Keratinocyte (primary cell): ENCODE results near the gene KCNK10. TPM values are rescaled to one million over a fixed set of nuclear protein-coding genes. Genes with fewer than 3 reads are reported as not detected.

Source experiments
- DNase-seq: peaks from one replicate; pipeline ENCODE4 v3.0.0-alpha.2; 2011; ENCODE audit warnings: low read depth, missing footprints, low spot score
- FAIRE-seq: peaks from 2 replicates; lab custom pipeline; 2011; peaks lifted over from hg19 to GRCh38; lab: Jason Lieb, UNC
- H2AFZ ChIP-seq: 2 replicates; pipeline ENCODE4 v1.6.0; 2012; ENCODE audit warnings: low read length, control low read depth, inconsistent platforms; ENCODE audit not compliant: control insufficient read depth
- H3K27ac ChIP-seq: 2 replicates; pipeline ENCODE4 v1.5.1; 2011; ENCODE audit warnings: low read length; ENCODE audit not compliant: control insufficient read depth, insufficient read depth
- H3K27me3 ChIP-seq: 3 replicates; pipeline ENCODE4 v1.6.0; 2011; ENCODE audit warnings: low read length; ENCODE audit not compliant: control insufficient read depth, insufficient read depth; ENCODE audit errors: extremely low read depth
- H3K36me3 ChIP-seq, 2 experiments: 2 replicates in 1 of 2; 3 replicates in 1 of 2; pipeline ENCODE4 v1.5.1; 2011; ENCODE audit warnings: low read length in 2 of 2, mild to moderate bottlenecking in 1 of 2; ENCODE audit not compliant: control insufficient read depth in 2 of 2, insufficient read depth in 2 of 2; ENCODE audit errors: extremely low read depth in 1 of 2
- H3K4me1 ChIP-seq: 3 replicates; pipeline ENCODE4 v1.5.1; 2011; ENCODE audit warnings: low read length; ENCODE audit not compliant: control insufficient read depth, insufficient read depth; ENCODE audit errors: extremely low read depth
- H3K4me2 ChIP-seq: 3 replicates; pipeline ENCODE4 v1.6.0; 2011; ENCODE audit warnings: low read depth, low read length; ENCODE audit not compliant: control insufficient read depth, insufficient read depth; ENCODE audit errors: extremely low read depth
- H3K4me3 ChIP-seq, 3 experiments: fragments of 200-600 bp in 1 of 3; sonication (generic) in 1 of 3; 2 replicates in 2 of 3; 3 replicates in 1 of 3; pipeline ENCODE4 v1.5.1; 2011 to 2016; ENCODE audit warnings: low read length in 3 of 3, mild to moderate bottlenecking in 3 of 3, control low read depth in 2 of 3, inconsistent platforms in 1 of 3, low read depth in 1 of 3, mixed read lengths in 1 of 3, mixed run types in 1 of 3, moderate library complexity in 1 of 3; ENCODE audit not compliant: control insufficient read depth in 2 of 3, insufficient read depth in 2 of 3; ENCODE audit errors: extremely low read depth in 1 of 3
- H3K79me2 ChIP-seq: 2 replicates; pipeline ENCODE4 v1.6.0; 2012; ENCODE audit warnings: low read length; ENCODE audit not compliant: control insufficient read depth, insufficient read depth
- H3K9ac ChIP-seq: 3 replicates; pipeline ENCODE4 v1.6.0; 2011; ENCODE audit warnings: low read length; ENCODE audit not compliant: control insufficient read depth, insufficient read depth; ENCODE audit errors: extremely low read depth
- H3K9me1 ChIP-seq: 3 replicates; pipeline ENCODE4 v1.6.0; 2011; ENCODE audit warnings: low read length; ENCODE audit not compliant: control insufficient read depth, insufficient read depth; ENCODE audit errors: extremely low read depth
- H3K9me3 ChIP-seq: 2 replicates; pipeline ENCODE4 v1.5.1; 2012; ENCODE audit warnings: low read depth, low read length; ENCODE audit not compliant: control insufficient read depth
- H4K20me1 ChIP-seq: 3 replicates; pipeline ENCODE4 v1.6.0; 2011; ENCODE audit warnings: low read length; ENCODE audit not compliant: control insufficient read depth, insufficient read depth; ENCODE audit errors: extremely low read depth
- CTCF ChIP-seq, 3 experiments: IDR thresholded peaks in 1 of 3; conservative IDR thresholded peaks in 1 of 3; optimal IDR thresholded peaks in 1 of 3; 2 replicates in 2 of 3; 3 replicates in 1 of 3; pipeline versions ENCODE3 to v1.5.1; 2011; ENCODE audit warnings: low read length in 3 of 3, mild to moderate bottlenecking in 3 of 3, moderate library complexity in 2 of 3, control low read depth in 1 of 3, inconsistent platforms in 1 of 3; ENCODE audit not compliant: insufficient read depth in 2 of 3; ENCODE audit errors: extremely low read depth in 1 of 3
- EZH2 ChIP-seq: IDR thresholded peaks from one replicate; pipeline ENCODE4 v1.6.1; 2012; ENCODE audit warnings: inconsistent platforms, mild to moderate bottlenecking, low read length, moderate library complexity
- dilution Hi-C: fragments of 300-500 bp; cut with MboI; formaldehyde crosslinking; loops from one replicate; pipeline ENCODE4 v1.7.0; 2020; ENCODE audit warnings: low sequenced_read_pairs; ENCODE audit not compliant: extremely low pct_ligation_motif_present
- polyA plus RNA-seq, 5 experiments: library from polyadenylated mRNA; depleted of rRNA in 3 of 5; stranded (reverse) in 3 of 5; stranded (forward) in 1 of 5; unstranded in 1 of 5; fragments of >200 nt; gene quantifications; 1 replicate in 1 of 5; 2 replicates in 3 of 5; 3 replicates in 1 of 5; pipeline versions ENCODE4 v1.2.1 to v1.2.3, GENCODE V29; 2011 to 2012; ENCODE audit warnings: missing spikeins in 2 of 5, low read depth in 1 of 5, low replicate concordance in 1 of 5

Gene KCNK10
- polyA plus RNA-seq, 1 donor (not counting 4 experiments of a cell fraction or from before 2014, with no cell fraction given): 0.79 TPM

- H3K79me2 ChIP-seq: no peaks in the 10 kb centered on the region
- no peak overlapping the region for H3K9ac ChIP-seq
- no peaks in the 10 kb centered on the region for H3K27me3 ChIP-seq
- H3K4me2 ChIP-seq: no peak overlapping the region
- H4K20me1 ChIP-seq: no peaks in the 10 kb centered on the region
- H3K36me3 ChIP-seq: no peaks in the 10 kb centered on the region
- no peaks in the 10 kb centered on the region for H3K9me3 ChIP-seq
- DNase-seq: no peak
- no peak overlapping the region for H3K4me3 ChIP-seq
- H2AFZ ChIP-seq: no peak overlapping the region
- H3K4me1 ChIP-seq: peaks cover 4% of the 10 kb centered on the region
- H3K27ac ChIP-seq: no peak overlapping the region
- FAIRE-seq: no peak
- no peaks in the 10 kb centered on the region for H3K9me1 ChIP-seq
- dilution Hi-C loops: no loop called here
- no peak for TF ChIP-seq EZH2
- TF ChIP-seq CTCF (optimal IDR thresholded peaks at IDR 0.05 in 1 of 3, IDR thresholded peaks at IDR 0.05 in 1 of 3, conservative IDR thresholded peaks at IDR 0.05 in 1 of 3; ENCODE audit: extremely low read depth in 1 of 3, insufficient read depth in 2 of 3, low read length in 3 of 3): no peak
These were observed 152.7 kb downstream of the KCNK10 start for GRCh38 chr14:88170333-88170732.

GRCh38 chr14:88168498-88169165, 154.4 kb downstream of the KCNK10 start:
- Histone ChIP-seq H3K4me2 (no peak overlapping the region), H3K9me1 (no peaks in the 10 kb centered on the region), H3K36me3 (no peaks in the 10 kb centered on the region), H2AFZ (no peak overlapping the region), H3K27me3 (no peaks in the 10 kb centered on the region), H3K4me1 (peaks cover 4% of the 10 kb centered on the region), H3K9ac (no peak overlapping the region), H4K20me1 (no peaks in the 10 kb centered on the region), H3K79me2 (no peaks in the 10 kb centered on the region), H3K27ac (no peak overlapping the region), H3K4me3 (no peak overlapping the region), H3K9me3 (no peaks in the 10 kb centered on the region)
- dilution Hi-C loops: no loop called here
- FAIRE-seq: peak; percentile 73
- TF ChIP-seq CTCF (optimal IDR thresholded peaks at IDR 0.05 in 1 of 3, IDR thresholded peaks at IDR 0.05 in 1 of 3, conservative IDR thresholded peaks at IDR 0.05 in 1 of 3; ENCODE audit: extremely low read depth in 1 of 3, insufficient read depth in 2 of 3, low read length in 3 of 3) (peak; percentile 84 to 89 (median 84)), EZH2 (no peak)
- DNase-seq: no peak
